ENCODE data around the gene FAM227A.

The FAM227A gene

GRCh38 chr22:38531251-38531938 is 124.8 kb downstream of the FAM227A start:
- DNase-seq = no peak
